Measurements from ENCODE around the gene SEMA5B. TPM values are rescaled to one million over a fixed set of nuclear protein-coding genes. Genes with fewer than 3 reads are reported as not detected.

The SEMA5B gene
- total and polyA plus RNA-seq, 2 donors (not counting 1 experiment from before 2014, with no cell fraction given): not detected

- intact Hi-C loops (cut with micrococcal nuclease): no loop called here
- no peaks in the 10 kb centered on the region for H3K9me3 Mint-ChIP-seq (ENCODE audit: insufficient read depth)
- no peak overlapping the region for H3K9ac ChIP-seq (ENCODE audit: low read length)
- DNase-seq (no peak), ATAC-seq (ENCODE audit: low read depth) (no peak)
- H3K27ac Mint-ChIP-seq: no peak overlapping the region
- no peaks in the 10 kb centered on the region for H4K20me1 ChIP-seq (ENCODE audit: control insufficient read depth, insufficient read depth, low read length, poor library complexity, severe bottlenecking)
- ChIA-PET POLR2A (interaction anchor here (0.9 kb wide), 1 partner anchor 172 kb away, joined by 3 read pairs; the partner anchor contains the start of gene HSPBAP1), CTCF (no interaction called here)
- no peaks in the 10 kb centered on the region for H3K4me1 Mint-ChIP-seq
- no peak overlapping the region for H2AFZ ChIP-seq (ENCODE audit: insufficient read depth, low read depth, low read length, poor library complexity, severe bottlenecking)
- H3K27ac ChIP-seq (ENCODE audit: low read length in 2 of 2): no peak overlapping the region
- no peaks in the 10 kb centered on the region for H3K79me2 ChIP-seq (ENCODE audit: control insufficient read depth, insufficient read depth, low read length)
- no peak for TF ChIP-seq CTCF (IDR thresholded peaks at IDR 0.05)
- TF ChIP-seq EZH2 (IDR thresholded peaks at IDR 0.05; ENCODE audit: borderline replicate concordance, insufficient read depth, low read depth, low read length, poor library complexity, severe bottlenecking): no peak
- H3K27me3 ChIP-seq (replicated peaks in 1 of 4; ENCODE audit: control extremely low read depth in 1 of 4, control insufficient read depth in 3 of 4, insufficient read depth in 4 of 4, low read length in 3 of 4): no peaks in the 10 kb centered on the region
- no peak overlapping the region for H3K4me2 ChIP-seq (replicated peaks; ENCODE audit: low read depth, low read length, poor library complexity, severe bottlenecking)
- no peaks in the 10 kb centered on the region for H3K9me3 ChIP-seq (ENCODE audit: control extremely low read depth in 1 of 3, control insufficient read depth in 2 of 3, insufficient read depth in 1 of 3, low read length in 2 of 3)
- H3K36me3 ChIP-seq (replicated peaks in 1 of 2; ENCODE audit: control extremely low read depth in 1 of 2, control insufficient read depth in 1 of 2, extremely low read depth in 1 of 2, insufficient read depth in 2 of 2, low read length in 1 of 2): no peaks in the 10 kb centered on the region
- no peak overlapping the region for H3K4me3 ChIP-seq (ENCODE audit: control extremely low read depth in 1 of 5, extremely low read depth in 1 of 5, insufficient read depth in 1 of 5, low read depth in 2 of 5, low read length in 4 of 5)
- H3K27me3 Mint-ChIP-seq: peaks cover 8% of the 10 kb centered on the region
- H3K4me1 ChIP-seq (ENCODE audit: control insufficient read depth in 2 of 2, insufficient read depth in 2 of 2, low read length in 2 of 2): no peaks in the 10 kb centered on the region
- H3K4me3 Mint-ChIP-seq: no peak overlapping the region
Measured at GRCh38 chr3:122966045-122966444, 61.5 kb downstream of the SEMA5B start.

DNA sequence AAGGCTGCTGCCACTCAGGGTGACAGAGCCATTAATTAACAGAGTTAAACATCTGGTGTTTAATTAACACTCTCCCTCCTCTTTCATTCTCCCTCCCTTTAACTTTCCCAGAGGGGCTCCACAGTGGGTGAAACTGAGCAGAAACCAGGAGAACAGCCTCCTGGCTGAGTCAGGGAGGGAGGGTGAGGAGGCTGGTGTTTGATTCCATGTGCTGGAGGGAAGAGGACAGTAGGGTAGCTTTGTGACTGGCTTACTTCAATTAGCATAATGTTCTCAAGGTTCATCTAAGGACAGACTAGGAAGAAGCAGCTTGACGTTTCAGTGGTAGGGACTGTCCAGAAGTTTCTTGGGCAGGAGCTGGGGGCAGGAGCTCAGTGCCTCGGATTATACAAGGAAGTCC lies 62.8 kb downstream of the SEMA5B start:
- Mint-ChIP-seq H3K27ac (no peak overlapping the region), H3K27me3 (peaks cover 8% of the 10 kb centered on the region), H3K4me3 (no peak overlapping the region), H3K4me1 (no peaks in the 10 kb centered on the region), H3K9me3 (ENCODE audit: insufficient read depth) (no peaks in the 10 kb centered on the region)
- H3K4me1 ChIP-seq (ENCODE audit: control insufficient read depth in 2 of 2, insufficient read depth in 2 of 2, low read length in 2 of 2): no peaks in the 10 kb centered on the region
- ChIA-PET CTCF (interaction anchor here (0.6 kb wide), 1 partner anchor 71 kb away, joined by 5 read pairs; no protein-coding TSS in a partner anchor), POLR2A (interaction anchor here (0.9 kb wide), 1 partner anchor 171 kb away, joined by 3 read pairs; the partner anchor contains the start of gene HSPBAP1)
- H3K27me3 ChIP-seq (replicated peaks in 1 of 4; ENCODE audit: control extremely low read depth in 1 of 4, control insufficient read depth in 3 of 4, insufficient read depth in 4 of 4, low read length in 3 of 4): no peaks in the 10 kb centered on the region
- H3K79me2 ChIP-seq (ENCODE audit: control insufficient read depth, insufficient read depth, low read length): no peaks in the 10 kb centered on the region
- H3K4me2 ChIP-seq (replicated peaks; ENCODE audit: low read depth, low read length, poor library complexity, severe bottlenecking): no peak overlapping the region
- no peak overlapping the region for H3K4me3 ChIP-seq (ENCODE audit: control extremely low read depth in 1 of 5, extremely low read depth in 1 of 5, insufficient read depth in 1 of 5, low read depth in 2 of 5, low read length in 4 of 5)
- no peak for ATAC-seq (ENCODE audit: low read depth)
- H3K9me3 ChIP-seq (ENCODE audit: control extremely low read depth in 1 of 3, control insufficient read depth in 2 of 3, insufficient read depth in 1 of 3, low read length in 2 of 3): no peaks in the 10 kb centered on the region
- 72% methylated on average over 2 of the region's 2 CpGs for WGBS (ENCODE audit: insufficient coverage)
- H3K9ac ChIP-seq (ENCODE audit: low read length): no peak overlapping the region
- H4K20me1 ChIP-seq (ENCODE audit: control insufficient read depth, insufficient read depth, low read length, poor library complexity, severe bottlenecking): no peaks in the 10 kb centered on the region
- TF ChIP-seq CTCF (IDR thresholded peaks at IDR 0.05): no peak
- TF ChIP-seq EZH2 (IDR thresholded peaks at IDR 0.05; ENCODE audit: borderline replicate concordance, insufficient read depth, low read depth, low read length, poor library complexity, severe bottlenecking): no peak
- H2AFZ ChIP-seq (ENCODE audit: insufficient read depth, low read depth, low read length, poor library complexity, severe bottlenecking): no peak overlapping the region
- intact Hi-C loops (cut with micrococcal nuclease): no loop called here
- no peaks in the 10 kb centered on the region for H3K36me3 ChIP-seq (replicated peaks in 1 of 2; ENCODE audit: control extremely low read depth in 1 of 2, control insufficient read depth in 1 of 2, extremely low read depth in 1 of 2, insufficient read depth in 2 of 2, low read length in 1 of 2)
- no peak for DNase-seq
- H3K27ac ChIP-seq (ENCODE audit: low read length in 2 of 2): no peak overlapping the region
